ENCODE results near the gene CFAP90.

CFAP90 gene

DNA sequence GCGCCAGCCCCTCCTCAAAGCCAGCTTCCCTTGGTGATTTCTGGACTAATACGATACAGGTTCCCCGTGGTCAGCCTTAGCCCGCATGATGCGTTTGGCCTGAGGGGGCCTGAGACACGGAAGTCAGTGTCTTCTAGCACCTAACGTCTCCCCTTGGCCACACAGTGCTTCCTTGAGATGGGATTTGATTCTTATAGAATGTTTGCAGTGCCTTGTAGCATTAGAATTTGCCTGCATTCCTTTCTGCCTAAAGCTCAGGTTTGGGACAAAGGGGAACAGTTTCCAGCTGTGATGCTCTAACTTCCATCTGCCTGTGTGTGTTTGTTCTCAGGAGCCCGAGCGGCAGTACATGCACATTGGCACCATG lies 34.4 kb downstream of the CFAP90 start:
- H3K9me3 ChIP-seq (replicated peaks; ENCODE audit: low read length), result no peaks in the 10 kb centered on the region
- no peaks in the 10 kb centered on the region for H3K4me1 ChIP-seq (ENCODE audit: control insufficient read depth, insufficient read depth, low read length)
- H3K9ac ChIP-seq (ENCODE audit: low read depth, low read length), result no peak overlapping the region
- no peak overlapping the region for H3K4me2 ChIP-seq (ENCODE audit: low read length)
- no peak overlapping the region for H3K4me3 ChIP-seq (ENCODE audit: low read length)
- no peaks in the 10 kb centered on the region for H3K36me3 ChIP-seq (ENCODE audit: insufficient read depth, low read length)
- H3K27me3 ChIP-seq (ENCODE audit: control insufficient read depth, insufficient read depth, low read length), result peaks cover 2% of the 10 kb centered on the region

DNA sequence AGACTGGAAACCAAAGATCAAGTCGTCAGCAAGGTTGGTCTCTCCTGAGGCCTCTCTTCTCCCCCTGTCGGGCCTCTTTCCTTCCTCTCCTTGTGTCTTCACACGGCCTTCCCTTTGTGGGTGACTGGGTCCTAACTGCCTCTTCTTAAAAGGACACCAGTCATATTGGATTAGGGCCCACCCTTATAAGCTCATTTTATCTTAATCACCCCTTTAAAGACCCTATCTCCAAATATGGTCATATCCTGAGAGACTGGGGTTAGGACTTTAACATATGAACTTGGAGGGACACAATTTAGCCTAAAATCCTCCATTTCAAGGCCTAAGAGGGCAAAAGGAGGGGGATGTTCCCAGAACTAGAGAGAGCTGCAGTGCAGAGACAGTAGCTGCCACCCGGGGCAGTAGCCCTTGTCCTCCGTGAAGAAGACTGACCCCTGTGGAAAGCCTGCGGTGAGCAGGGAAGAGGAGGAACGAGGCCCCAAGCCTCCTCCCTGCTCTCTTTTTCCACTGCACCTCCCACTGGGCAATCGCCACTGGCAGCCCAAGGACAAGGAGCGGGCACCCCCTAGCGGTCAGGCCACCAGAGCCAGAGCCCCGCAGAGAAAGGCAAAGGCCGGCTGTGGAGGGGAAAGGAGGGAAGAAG lies 34.9 kb downstream of the CFAP90 start:
- Histone ChIP-seq H3K36me3 (ENCODE audit: insufficient read depth, low read length) (no peaks in the 10 kb centered on the region), H3K4me3 (ENCODE audit: low read length) (no peak overlapping the region), H3K4me2 (ENCODE audit: low read length) (peak overlapping the region; percentile 35), H3K27me3 (ENCODE audit: control insufficient read depth, insufficient read depth, low read length) (no peaks in the 10 kb centered on the region), H3K4me1 (ENCODE audit: control insufficient read depth, insufficient read depth, low read length) (no peaks in the 10 kb centered on the region), H3K9me3 (replicated peaks; ENCODE audit: low read length) (no peaks in the 10 kb centered on the region), H3K9ac (ENCODE audit: low read depth, low read length) (no peak overlapping the region)

DNA sequence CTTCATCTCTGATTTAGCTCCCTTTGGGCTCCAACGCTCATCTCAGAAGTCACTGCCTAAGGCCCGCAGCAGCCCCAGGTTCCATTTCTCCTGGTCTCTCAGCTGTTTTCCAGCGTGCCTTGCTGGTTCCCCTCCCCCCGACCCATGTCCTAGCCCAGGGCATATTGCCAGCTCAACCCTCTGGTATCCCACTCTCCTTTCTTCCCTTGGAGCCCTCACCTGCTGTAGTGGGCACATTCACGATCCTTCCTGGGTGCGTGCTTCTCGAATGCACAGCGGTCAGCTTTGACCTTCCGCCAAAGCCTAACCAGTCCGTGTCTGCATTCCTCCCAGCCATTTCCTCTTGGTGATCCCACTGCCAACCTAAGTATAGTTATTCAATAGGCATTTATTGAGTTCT lies 36.1 kb downstream of the CFAP90 start:
- H3K4me1 ChIP-seq (ENCODE audit: control insufficient read depth, insufficient read depth, low read length), result no peaks in the 10 kb centered on the region
- H3K36me3 ChIP-seq (ENCODE audit: insufficient read depth, low read length), result no peaks in the 10 kb centered on the region
- H3K9ac ChIP-seq (ENCODE audit: low read depth, low read length), result no peak overlapping the region
- no peaks in the 10 kb centered on the region for H3K27me3 ChIP-seq (ENCODE audit: control insufficient read depth, insufficient read depth, low read length)
- H3K9me3 ChIP-seq (replicated peaks; ENCODE audit: low read length), result no peaks in the 10 kb centered on the region
- H3K4me3 ChIP-seq (ENCODE audit: low read length), result no peak overlapping the region
- no peak overlapping the region for H3K4me2 ChIP-seq (ENCODE audit: low read length)

DNA sequence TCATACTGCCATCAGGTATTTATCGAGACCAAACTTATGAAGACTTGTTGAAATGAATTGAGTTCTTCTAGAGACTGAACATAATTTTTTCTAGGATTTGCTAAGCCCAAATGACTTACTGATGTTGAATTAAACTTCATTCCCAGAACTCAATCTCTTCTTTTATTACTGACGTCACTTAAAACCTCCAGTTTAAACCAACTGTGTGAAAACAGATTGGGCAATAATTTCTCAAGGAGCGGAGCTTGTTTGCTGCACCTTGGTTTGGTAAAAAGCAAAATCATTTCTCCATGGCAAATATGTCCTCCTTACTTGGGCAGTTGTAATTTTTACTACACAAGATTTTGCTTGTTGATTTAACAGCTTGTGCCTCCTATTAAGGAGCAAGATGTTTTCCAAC lies 37.4 kb downstream of the CFAP90 start:
- H3K4me1 ChIP-seq (ENCODE audit: control insufficient read depth, insufficient read depth, low read length), result no peaks in the 10 kb centered on the region
- no peaks in the 10 kb centered on the region for H3K9me3 ChIP-seq (replicated peaks; ENCODE audit: low read length)
- no peak overlapping the region for H3K9ac ChIP-seq (ENCODE audit: low read depth, low read length)
- no peak overlapping the region for H3K4me2 ChIP-seq (ENCODE audit: low read length)
- no peaks in the 10 kb centered on the region for H3K27me3 ChIP-seq (ENCODE audit: control insufficient read depth, insufficient read depth, low read length)
- no peak overlapping the region for H3K4me3 ChIP-seq (ENCODE audit: low read length)
- no peaks in the 10 kb centered on the region for H3K36me3 ChIP-seq (ENCODE audit: insufficient read depth, low read length)

DNA sequence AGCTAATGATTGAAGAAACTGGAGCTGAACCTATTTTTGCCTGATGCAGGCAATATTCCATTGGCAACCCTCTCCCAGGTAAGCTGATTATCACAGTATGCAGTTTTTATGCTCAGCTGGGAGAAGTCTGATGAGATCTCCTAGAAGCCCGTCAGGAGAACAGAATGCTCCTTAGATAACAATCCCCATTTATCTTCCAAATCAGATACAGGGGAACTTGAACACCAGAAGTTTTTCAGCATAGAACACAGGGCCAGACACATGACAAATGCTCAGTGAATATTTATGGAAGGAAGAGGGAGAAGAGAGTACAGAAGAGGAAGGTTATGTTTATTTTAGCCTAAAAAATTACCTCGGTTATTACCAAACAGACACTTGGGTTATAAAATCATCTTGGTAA lies 37.9 kb downstream of the CFAP90 start:
- Histone ChIP-seq H3K4me2 (ENCODE audit: low read length) (no peak overlapping the region), H3K4me1 (ENCODE audit: control insufficient read depth, insufficient read depth, low read length) (no peaks in the 10 kb centered on the region), H3K36me3 (ENCODE audit: insufficient read depth, low read length) (no peaks in the 10 kb centered on the region), H3K27me3 (ENCODE audit: control insufficient read depth, insufficient read depth, low read length) (no peaks in the 10 kb centered on the region), H3K9ac (ENCODE audit: low read depth, low read length) (no peak overlapping the region), H3K9me3 (replicated peaks; ENCODE audit: low read length) (no peaks in the 10 kb centered on the region), H3K4me3 (ENCODE audit: low read length) (no peak overlapping the region)

DNA sequence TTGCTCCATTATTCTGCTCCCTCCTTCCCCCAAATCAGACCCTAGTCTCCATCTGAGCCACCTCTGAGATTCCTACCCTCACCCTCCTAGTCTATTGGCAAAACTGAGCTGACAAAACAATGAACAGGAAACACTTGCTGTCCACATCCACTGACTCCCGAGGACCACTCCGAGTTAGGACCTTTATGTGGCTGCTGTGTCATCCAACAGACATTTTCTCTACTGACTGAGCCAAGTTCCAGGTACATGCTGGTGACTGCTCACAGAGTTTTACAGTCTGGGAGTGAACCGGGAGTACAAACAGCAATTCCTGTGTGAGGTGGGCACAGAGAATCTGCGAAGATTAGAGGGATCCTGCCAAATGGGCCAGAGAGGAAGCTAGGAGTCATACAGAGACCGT lies 39.2 kb downstream of the CFAP90 start:
- Histone ChIP-seq H3K4me3 (ENCODE audit: low read length) (no peak overlapping the region), H3K27me3 (ENCODE audit: control insufficient read depth, insufficient read depth, low read length) (no peaks in the 10 kb centered on the region), H3K36me3 (ENCODE audit: insufficient read depth, low read length) (no peaks in the 10 kb centered on the region), H3K4me2 (ENCODE audit: low read length) (no peak overlapping the region), H3K9me3 (replicated peaks; ENCODE audit: low read length) (no peaks in the 10 kb centered on the region), H3K4me1 (ENCODE audit: control insufficient read depth, insufficient read depth, low read length) (no peaks in the 10 kb centered on the region), H3K9ac (ENCODE audit: low read depth, low read length) (no peak overlapping the region)

DNA sequence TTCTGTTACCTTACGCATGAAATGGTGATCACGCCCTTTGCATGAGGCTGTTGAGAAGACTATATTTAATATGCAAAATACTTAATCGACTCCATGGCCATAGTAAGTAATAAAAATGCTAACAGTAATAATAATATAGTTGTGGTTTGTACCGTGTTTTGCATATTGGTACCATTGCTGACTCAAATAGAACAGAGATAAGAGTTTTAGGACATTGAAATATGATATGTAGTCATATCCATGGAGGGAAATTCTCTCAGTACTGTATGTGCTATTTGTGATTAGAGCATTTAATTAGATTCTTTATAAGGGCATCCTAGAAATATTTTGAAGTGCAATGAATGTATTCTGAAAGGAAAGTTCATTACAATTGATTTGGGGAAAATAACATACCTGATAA lies 41.9 kb downstream of the CFAP90 start:
- Histone ChIP-seq H3K9ac (ENCODE audit: low read depth, low read length) (no peak overlapping the region), H3K4me1 (ENCODE audit: control insufficient read depth, insufficient read depth, low read length) (no peaks in the 10 kb centered on the region), H3K36me3 (ENCODE audit: insufficient read depth, low read length) (no peaks in the 10 kb centered on the region), H3K4me3 (ENCODE audit: low read length) (no peak overlapping the region), H3K4me2 (ENCODE audit: low read length) (no peak overlapping the region), H3K9me3 (replicated peaks; ENCODE audit: low read length) (no peaks in the 10 kb centered on the region), H3K27me3 (ENCODE audit: control insufficient read depth, insufficient read depth, low read length) (no peaks in the 10 kb centered on the region)

DNA sequence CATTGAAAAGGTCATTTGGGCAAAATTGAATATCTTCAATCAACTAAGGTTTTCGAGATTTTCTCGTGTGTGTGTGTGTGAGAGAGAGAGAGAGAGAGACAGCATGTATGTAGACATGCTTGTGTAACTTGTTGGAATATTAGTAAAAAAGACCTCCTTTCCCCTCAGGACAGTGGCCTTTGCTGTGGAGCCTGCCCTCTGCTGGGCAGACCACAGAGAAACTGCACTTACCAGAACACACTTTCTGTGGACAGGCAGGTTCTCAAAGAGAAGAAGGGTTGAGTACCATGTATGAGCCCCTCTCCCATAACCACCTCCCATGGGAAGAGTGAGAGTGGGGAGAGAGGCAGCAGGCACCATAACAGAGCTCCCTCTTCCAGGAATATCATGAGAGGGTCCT lies 45.6 kb downstream of the CFAP90 start:
- Histone ChIP-seq H3K4me2 (ENCODE audit: low read length) (no peak overlapping the region), H3K4me3 (ENCODE audit: low read length) (no peak overlapping the region), H3K4me1 (ENCODE audit: control insufficient read depth, insufficient read depth, low read length) (no peaks in the 10 kb centered on the region), H3K36me3 (ENCODE audit: insufficient read depth, low read length) (no peaks in the 10 kb centered on the region), H3K27me3 (ENCODE audit: control insufficient read depth, insufficient read depth, low read length) (no peaks in the 10 kb centered on the region), H3K9me3 (replicated peaks; ENCODE audit: low read length) (no peaks in the 10 kb centered on the region), H3K9ac (ENCODE audit: low read depth, low read length) (no peak overlapping the region)

DNA sequence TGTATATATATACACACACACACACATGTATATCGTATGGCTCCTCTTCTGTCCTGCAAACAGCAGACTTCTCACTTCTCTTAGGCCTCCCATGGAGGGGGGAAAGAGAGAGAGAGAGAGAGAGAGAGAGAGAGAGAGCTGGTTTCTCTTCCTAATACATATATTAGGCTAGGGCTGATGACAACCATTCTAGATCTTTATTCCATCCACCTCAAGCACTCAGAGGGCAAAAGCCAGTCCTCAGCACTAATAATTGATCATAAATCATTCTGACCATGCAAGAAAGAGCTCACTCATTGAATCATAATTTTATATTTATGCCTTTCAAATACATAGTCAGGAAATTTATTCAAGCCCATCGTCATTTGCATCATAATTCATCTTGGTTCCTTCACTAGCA lies 47.0 kb downstream of the CFAP90 start:
- Histone ChIP-seq H3K9me3 (replicated peaks; ENCODE audit: low read length) (no peaks in the 10 kb centered on the region), H3K4me3 (ENCODE audit: low read length) (no peak overlapping the region), H3K9ac (ENCODE audit: low read depth, low read length) (no peak overlapping the region), H3K4me2 (ENCODE audit: low read length) (no peak overlapping the region), H3K27me3 (ENCODE audit: control insufficient read depth, insufficient read depth, low read length) (no peaks in the 10 kb centered on the region), H3K36me3 (ENCODE audit: insufficient read depth, low read length) (no peaks in the 10 kb centered on the region), H3K4me1 (ENCODE audit: control insufficient read depth, insufficient read depth, low read length) (no peaks in the 10 kb centered on the region)

DNA sequence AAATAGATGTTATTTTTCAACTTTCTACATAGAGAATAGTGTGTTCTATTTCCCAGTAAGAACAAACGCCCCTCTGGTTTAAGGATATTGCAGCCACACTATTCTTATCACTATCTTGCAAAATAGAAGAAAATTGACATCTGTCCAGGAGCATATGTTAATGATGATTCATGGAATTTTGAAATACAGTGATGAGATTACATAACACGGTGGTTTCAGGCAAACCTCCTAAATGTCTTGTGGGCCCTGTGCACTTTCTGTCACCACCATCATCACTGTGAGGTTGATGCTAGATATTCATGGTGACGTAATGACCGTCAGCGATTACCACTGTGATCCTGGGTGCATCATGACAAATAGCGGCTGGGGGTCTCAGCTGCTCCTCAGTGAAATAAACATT lies 48.1 kb downstream of the CFAP90 start:
- Histone ChIP-seq H3K4me1 (ENCODE audit: control insufficient read depth, insufficient read depth, low read length) (no peaks in the 10 kb centered on the region), H3K4me3 (ENCODE audit: low read length) (no peak overlapping the region), H3K4me2 (ENCODE audit: low read length) (no peak overlapping the region), H3K9ac (ENCODE audit: low read depth, low read length) (no peak overlapping the region), H3K9me3 (replicated peaks; ENCODE audit: low read length) (no peaks in the 10 kb centered on the region), H3K27me3 (ENCODE audit: control insufficient read depth, insufficient read depth, low read length) (no peaks in the 10 kb centered on the region), H3K36me3 (ENCODE audit: insufficient read depth, low read length) (no peaks in the 10 kb centered on the region)

DNA sequence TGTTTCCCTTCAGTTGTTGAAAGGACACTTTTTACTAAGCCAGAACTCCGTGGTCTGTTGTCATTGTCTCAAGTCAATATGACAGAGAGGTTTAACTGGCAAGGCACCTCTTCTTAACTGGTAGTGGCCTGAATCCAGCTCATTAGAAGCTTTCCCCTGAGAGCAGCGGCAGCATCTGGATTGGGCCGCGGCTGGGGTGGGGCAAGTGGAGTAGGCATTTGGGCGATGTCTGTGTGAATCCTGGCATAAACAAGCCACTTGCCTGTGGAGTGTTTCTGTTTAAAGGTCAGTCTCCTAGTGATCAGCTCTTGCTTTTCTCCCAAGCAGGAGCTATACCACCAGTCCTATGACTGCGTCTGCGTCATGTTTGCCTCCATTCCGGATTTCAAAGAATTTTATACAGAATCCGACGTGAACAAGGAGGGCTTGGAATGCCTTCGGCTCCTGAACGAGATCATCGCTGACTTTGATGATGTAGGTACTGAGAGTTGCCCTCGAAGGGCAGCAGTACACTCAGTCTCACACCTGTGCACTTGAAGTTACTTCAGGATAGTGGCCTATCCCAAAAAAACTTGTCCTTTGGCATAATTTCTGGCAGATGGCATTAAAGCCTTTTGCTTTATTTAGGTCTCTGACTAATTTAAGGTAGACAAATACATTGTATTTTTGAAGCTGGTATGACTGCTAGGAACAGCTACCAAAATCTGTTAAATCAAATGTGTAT lies 48.9 kb downstream of the CFAP90 start:
- H3K9ac ChIP-seq (ENCODE audit: low read depth, low read length), result no peak overlapping the region
- no peak overlapping the region for H3K4me2 ChIP-seq (ENCODE audit: low read length)
- no peaks in the 10 kb centered on the region for H3K27me3 ChIP-seq (ENCODE audit: control insufficient read depth, insufficient read depth, low read length)
- H3K36me3 ChIP-seq (ENCODE audit: insufficient read depth, low read length), result no peaks in the 10 kb centered on the region
- H3K9me3 ChIP-seq (replicated peaks; ENCODE audit: low read length), result no peaks in the 10 kb centered on the region
- H3K4me1 ChIP-seq (ENCODE audit: control insufficient read depth, insufficient read depth, low read length), result no peaks in the 10 kb centered on the region
- H3K4me3 ChIP-seq (ENCODE audit: low read length), result no peak overlapping the region

DNA sequence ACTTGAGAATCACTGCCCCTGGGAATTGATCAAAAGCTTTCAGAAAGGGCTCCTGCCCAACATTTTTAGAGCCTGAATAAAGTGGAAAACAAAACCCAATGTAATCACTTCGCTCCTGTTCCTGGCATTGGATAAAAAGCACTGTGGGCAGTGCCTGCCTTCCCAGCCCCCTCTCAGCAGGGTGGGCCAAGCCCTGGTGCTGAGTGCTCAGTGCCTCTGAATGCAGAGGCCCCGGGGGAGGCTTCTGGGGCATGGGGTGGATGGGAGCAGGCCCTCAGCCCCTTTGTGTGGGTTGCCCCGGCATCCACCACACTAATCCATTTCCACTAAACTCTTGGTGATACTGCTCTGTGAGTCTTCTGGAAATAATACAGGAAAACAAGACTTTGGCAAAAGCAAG lies 55.6 kb downstream of the CFAP90 start:
- H3K4me2 ChIP-seq (ENCODE audit: low read length), result no peak overlapping the region
- no peak overlapping the region for H3K9ac ChIP-seq (ENCODE audit: low read depth, low read length)
- H3K9me3 ChIP-seq (replicated peaks; ENCODE audit: low read length), result no peaks in the 10 kb centered on the region
- H3K4me3 ChIP-seq (ENCODE audit: low read length), result no peak overlapping the region
- H3K27me3 ChIP-seq (ENCODE audit: control insufficient read depth, insufficient read depth, low read length), result no peaks in the 10 kb centered on the region
- no peaks in the 10 kb centered on the region for H3K4me1 ChIP-seq (ENCODE audit: control insufficient read depth, insufficient read depth, low read length)
- H3K36me3 ChIP-seq (ENCODE audit: insufficient read depth, low read length), result no peaks in the 10 kb centered on the region

All from skeletal muscle satellite cell (primary cell).